ENCODE data around the gene RIMKLB. TPM values are rescaled to one million over a fixed set of nuclear protein-coding genes. Genes with fewer than 3 reads are reported as not detected.
"Not testable (repeated sequence)": the region's sequence is repeated elsewhere in the genome, so short reads cannot be mapped to it uniquely, and the experiment has no call there.

The RIMKLB gene
- total RNA-seq, 1 experiment from 2014 or later = 87.7 TPM

- H3K4me1 ChIP-seq (ENCODE audit: insufficient read depth, low read length); H3T11ph ChIP-seq (ENCODE audit: low read length); H3K4ac ChIP-seq (ENCODE audit: low read depth, low read length); H3K14ac ChIP-seq (ENCODE audit: insufficient read depth, low read length); H3K27me3 Mint-ChIP-seq (ENCODE audit: low read depth); H3K56ac ChIP-seq (ENCODE audit: insufficient read length, low read depth, low read length); H2BK15ac ChIP-seq (ENCODE audit: low read depth, low read length); H2BK20ac ChIP-seq (ENCODE audit: low read depth, low read length, poor library complexity, severe bottlenecking); H4K91ac ChIP-seq (ENCODE audit: insufficient read length, low read depth, low read length); H3K79me1 ChIP-seq (ENCODE audit: insufficient read depth, low read depth, low read length, poor library complexity, severe bottlenecking); H3K27ac ChIP-seq (ENCODE audit: insufficient read length, low read depth, low read length); H4K20me1 ChIP-seq (ENCODE audit: control insufficient read depth, insufficient read depth, insufficient read length); H2BK120ac ChIP-seq (ENCODE audit: low read depth, low read length, poor library complexity, severe bottlenecking); H4K5ac ChIP-seq (ENCODE audit: insufficient read length, low read depth, low read length); H3K23me2 ChIP-seq (ENCODE audit: insufficient read length, low read depth, low read length, poor library complexity, severe bottlenecking); H2BK5ac ChIP-seq (ENCODE audit: insufficient read length, low read length); H2BK12ac ChIP-seq (ENCODE audit: insufficient read length, low read depth, low read length); H2AFZ ChIP-seq (ENCODE audit: low read length); H3K9me3 ChIP-seq (ENCODE audit: control insufficient read depth, low read depth, low read length); H3K27me3 ChIP-seq (ENCODE audit: insufficient read depth, low read length); H3K23ac ChIP-seq (ENCODE audit: insufficient read length, low read depth, low read length); H2AK5ac ChIP-seq (ENCODE audit: insufficient read length, low read length); H4K8ac ChIP-seq (replicated peaks; ENCODE audit: insufficient read length, low read depth, low read length): not testable (repeated sequence)
- Mint-ChIP-seq H3K9me3 (peaks cover 47 to 67% of the 10 kb centered on the region in 2 experiments), H3K36me3 (ENCODE audit: insufficient read depth in 1 of 3, low read depth in 3 of 3) (peaks cover 65 to 70% (median 70%) of the 10 kb centered on the region in 3 experiments), H3K27ac (peak overlapping the region; percentile 96 to 97 (median 97)), H3K4me3 (peak overlapping the region; percentile 98), H3K4me1 (peaks cover 18 to 23% of the 10 kb centered on the region in 2 experiments)
- H3K4me2 ChIP-seq (ENCODE audit: insufficient read depth, insufficient read length, low read length) = peak overlapping the region; percentile 56
- peak overlapping the region; percentile 96 for H3K9ac ChIP-seq (ENCODE audit: extremely low read depth, insufficient read length, low read length)
- peaks cover 13% of the 10 kb centered on the region; the same call in 1 of the 2 replicates for H3K79me2 ChIP-seq (ENCODE audit: insufficient read depth, low read length)
- peak; percentile 26 for DNase-seq
- no CpG with 5 or more reads among the region's 13 CpGs for WGBS (ENCODE audit: extremely low coverage, insufficient read length, low lambda C conversion rate)
- H3K18ac ChIP-seq (ENCODE audit: insufficient read length, low read depth, low read length) = peak overlapping the region; percentile 38
Observed at GRCh38 chr12:8788706-8789105, 90.9 kb downstream of the RIMKLB start.

GRCh38 chr12:8789341-8790013, 91.7 kb downstream of the RIMKLB start:
- Histone ChIP-seq H3K79me2 (ENCODE audit: insufficient read depth, low read length) (peaks cover 13% of the 10 kb centered on the region; the same call in 1 of the 2 replicates), H3K9ac (ENCODE audit: extremely low read depth, insufficient read length, low read length) (peak overlapping the region; percentile 96), H3K4me2 (ENCODE audit: insufficient read depth, insufficient read length, low read length) (peak overlapping the region; percentile 56)
- not testable (repeated sequence) for H4K91ac ChIP-seq (ENCODE audit: insufficient read length, low read depth, low read length); H2BK15ac ChIP-seq (ENCODE audit: low read depth, low read length); H3K18ac ChIP-seq (ENCODE audit: insufficient read length, low read depth, low read length); H3K27ac ChIP-seq (ENCODE audit: insufficient read length, low read depth, low read length); H2BK12ac ChIP-seq (ENCODE audit: insufficient read length, low read depth, low read length); H2BK120ac ChIP-seq (ENCODE audit: low read depth, low read length, poor library complexity, severe bottlenecking); H2AFZ ChIP-seq (ENCODE audit: low read length); H4K5ac ChIP-seq (ENCODE audit: insufficient read length, low read depth, low read length); H3K14ac ChIP-seq (ENCODE audit: insufficient read depth, low read length); H2BK5ac ChIP-seq (ENCODE audit: insufficient read length, low read length); H3K79me1 ChIP-seq (ENCODE audit: insufficient read depth, low read depth, low read length, poor library complexity, severe bottlenecking); H4K20me1 ChIP-seq (ENCODE audit: control insufficient read depth, insufficient read depth, insufficient read length); H3K4ac ChIP-seq (ENCODE audit: low read depth, low read length); H3K56ac ChIP-seq (ENCODE audit: insufficient read length, low read depth, low read length); H2AK5ac ChIP-seq (ENCODE audit: insufficient read length, low read length); H4K8ac ChIP-seq (replicated peaks; ENCODE audit: insufficient read length, low read depth, low read length); H3T11ph ChIP-seq (ENCODE audit: low read length); H3K23me2 ChIP-seq (ENCODE audit: insufficient read length, low read depth, low read length, poor library complexity, severe bottlenecking); H2BK20ac ChIP-seq (ENCODE audit: low read depth, low read length, poor library complexity, severe bottlenecking); H3K4me1 ChIP-seq (ENCODE audit: insufficient read depth, low read length); H3K9me3 ChIP-seq (ENCODE audit: control insufficient read depth, low read depth, low read length); H3K23ac ChIP-seq (ENCODE audit: insufficient read length, low read depth, low read length); H3K27me3 Mint-ChIP-seq (ENCODE audit: low read depth); H3K27me3 ChIP-seq (ENCODE audit: insufficient read depth, low read length)
- peaks cover 53 to 74% of the 10 kb centered on the region in 2 experiments for H3K9me3 Mint-ChIP-seq
- H3K27ac Mint-ChIP-seq = peak overlapping the region; percentile 96 to 97 (median 97)
- peak; percentile 31 for DNase-seq
- peaks cover 73 to 74% (median 74%) of the 10 kb centered on the region in 3 experiments for H3K36me3 Mint-ChIP-seq (ENCODE audit: insufficient read depth in 1 of 3, low read depth in 3 of 3)
- peaks cover 18 to 23% of the 10 kb centered on the region in 2 experiments for H3K4me1 Mint-ChIP-seq
- H3K4me3 Mint-ChIP-seq = peak overlapping the region; percentile 98
- no CpG with 5 or more reads among the region's 13 CpGs for WGBS (ENCODE audit: extremely low coverage, insufficient read length, low lambda C conversion rate)

Measured in H9 (cell line).